AG10803 (cell line): ENCODE results near the gene ERGIC2.

Source experiments
- DNase-seq: peaks from one replicate; pipeline ENCODE4 v3.0.0; 2010; ENCODE audit warnings: low read depth
- H3K4me3 ChIP-seq: 2 replicates; pipeline ENCODE4 v1.5.1; 2011; ENCODE audit warnings: mild to moderate bottlenecking, low read length, control low read depth
- TF ChIP-seq, protein P1 (sequence below): conservative IDR thresholded peaks from 2 replicates; pipeline ENCODE4 v1.5.1; 2011; ENCODE audit warnings: mild to moderate bottlenecking, low read length, control low read depth, inconsistent platforms

ERGIC2 gene

DNA sequence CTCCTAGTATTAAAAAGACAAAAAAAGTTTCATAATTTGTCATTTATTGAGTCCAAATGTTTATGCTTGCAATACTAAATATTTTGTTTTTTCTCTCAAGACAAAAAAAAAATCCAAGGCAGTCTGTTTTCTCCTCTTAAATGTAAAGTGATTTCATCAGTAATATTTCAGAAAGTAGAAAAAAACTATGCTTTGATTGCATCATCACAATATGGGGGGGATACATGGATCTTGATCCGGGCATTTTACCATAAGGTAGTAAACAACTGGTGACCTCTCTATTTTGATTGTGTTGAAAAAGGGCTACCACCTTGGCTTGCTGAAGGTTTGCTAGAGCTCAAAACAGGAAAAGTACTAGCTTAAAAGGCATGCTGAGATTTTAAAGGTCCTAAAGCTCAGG is 43.6 kb downstream of the ERGIC2 start:
- TF ChIP-seq, protein P1, sequence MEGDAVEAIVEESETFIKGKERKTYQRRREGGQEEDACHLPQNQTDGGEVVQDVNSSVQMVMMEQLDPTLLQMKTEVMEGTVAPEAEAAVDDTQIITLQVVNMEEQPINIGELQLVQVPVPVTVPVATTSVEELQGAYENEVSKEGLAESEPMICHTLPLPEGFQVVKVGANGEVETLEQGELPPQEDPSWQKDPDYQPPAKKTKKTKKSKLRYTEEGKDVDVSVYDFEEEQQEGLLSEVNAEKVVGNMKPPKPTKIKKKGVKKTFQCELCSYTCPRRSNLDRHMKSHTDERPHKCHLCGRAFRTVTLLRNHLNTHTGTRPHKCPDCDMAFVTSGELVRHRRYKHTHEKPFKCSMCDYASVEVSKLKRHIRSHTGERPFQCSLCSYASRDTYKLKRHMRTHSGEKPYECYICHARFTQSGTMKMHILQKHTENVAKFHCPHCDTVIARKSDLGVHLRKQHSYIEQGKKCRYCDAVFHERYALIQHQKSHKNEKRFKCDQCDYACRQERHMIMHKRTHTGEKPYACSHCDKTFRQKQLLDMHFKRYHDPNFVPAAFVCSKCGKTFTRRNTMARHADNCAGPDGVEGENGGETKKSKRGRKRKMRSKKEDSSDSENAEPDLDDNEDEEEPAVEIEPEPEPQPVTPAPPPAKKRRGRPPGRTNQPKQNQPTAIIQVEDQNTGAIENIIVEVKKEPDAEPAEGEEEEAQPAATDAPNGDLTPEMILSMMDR: no peak
- H3K4me3 ChIP-seq: no peak overlapping the region
- DNase-seq: no peak

DNA sequence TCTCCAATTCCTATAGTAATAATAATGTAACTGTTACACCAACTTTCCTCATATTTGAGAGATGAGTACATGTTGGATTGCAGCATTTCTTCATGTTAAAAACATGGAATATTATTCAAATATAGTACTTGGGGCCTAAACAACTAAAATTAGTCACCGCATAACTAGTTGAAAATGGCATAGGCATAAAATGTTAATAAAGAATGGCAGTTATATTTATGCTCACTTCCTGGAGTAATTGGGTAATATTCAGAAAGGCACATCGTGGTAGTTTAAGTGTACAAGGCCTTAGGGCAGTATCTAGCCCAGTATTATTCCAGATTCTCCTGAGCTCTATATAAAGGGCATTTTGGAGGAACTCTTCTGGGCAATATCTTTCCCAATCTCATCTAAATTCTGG is 46.0 kb downstream of the ERGIC2 start:
- TF ChIP-seq, protein P1: no peak
- no peak for DNase-seq
- no peak overlapping the region for H3K4me3 ChIP-seq

DNA sequence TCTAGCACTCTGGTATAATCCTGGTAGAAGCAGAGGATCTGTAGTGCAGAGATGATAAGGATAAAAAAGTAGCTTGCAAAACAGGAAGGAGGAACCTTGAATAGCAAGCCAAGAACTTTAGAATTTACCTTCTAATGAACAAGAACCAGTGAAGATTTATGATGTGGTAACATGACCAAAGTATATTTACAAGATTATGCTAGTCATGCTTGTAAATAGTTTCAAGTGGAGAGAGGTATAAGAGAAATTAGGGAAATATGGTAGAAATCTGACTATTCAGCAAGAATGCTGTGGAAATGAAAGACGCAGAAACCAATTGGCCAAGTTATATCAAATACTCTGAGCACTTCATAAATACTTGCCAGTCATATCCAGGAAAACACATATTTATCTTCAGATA is 47.8 kb downstream of the ERGIC2 start:
- TF ChIP-seq, protein P1: no peak
- DNase-seq: no peak
- no peak overlapping the region for H3K4me3 ChIP-seq

DNA sequence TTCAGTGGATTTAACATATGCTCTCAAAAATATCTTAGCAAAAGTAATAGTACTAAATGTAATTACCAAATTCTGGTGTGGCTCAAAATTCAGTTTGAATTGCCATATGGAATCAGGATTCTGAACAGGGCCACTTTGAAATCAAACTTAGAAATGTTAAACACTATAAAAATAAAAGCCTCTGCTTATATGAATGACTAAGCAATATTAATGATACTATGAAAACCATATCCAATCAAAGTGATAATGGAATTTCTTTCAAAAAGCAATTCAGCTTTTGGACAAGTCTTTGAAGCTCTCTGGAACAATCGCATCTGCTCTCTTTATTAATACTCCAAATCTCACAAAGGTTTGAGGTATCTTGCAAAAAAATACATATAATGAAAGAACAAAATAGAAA is 51.6 kb downstream of the ERGIC2 start:
- TF ChIP-seq, protein P1: no peak
- no peak for DNase-seq
- H3K4me3 ChIP-seq: no peak overlapping the region

DNA sequence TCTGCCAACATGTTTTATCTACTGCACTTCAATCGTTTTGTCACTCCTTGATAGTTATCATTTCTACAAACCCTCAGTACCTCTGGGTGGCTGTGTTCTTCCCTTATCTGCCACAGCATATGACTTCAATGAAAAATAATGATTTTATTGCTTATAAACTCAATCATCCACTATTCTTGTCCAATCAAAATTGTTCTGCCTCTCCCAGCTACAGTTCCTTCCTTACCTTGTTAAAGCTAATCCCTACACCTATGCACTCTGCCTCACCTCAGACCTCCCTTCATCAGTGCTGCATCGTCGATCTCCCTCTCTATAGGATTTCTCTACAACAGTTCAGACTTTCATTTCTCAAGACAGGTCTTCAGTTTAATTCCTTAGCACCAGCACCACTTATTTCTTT is 58.8 kb downstream of the ERGIC2 start:
- TF ChIP-seq, protein P1: no peak
- DNase-seq: no peak
- H3K4me3 ChIP-seq: no peak overlapping the region

DNA sequence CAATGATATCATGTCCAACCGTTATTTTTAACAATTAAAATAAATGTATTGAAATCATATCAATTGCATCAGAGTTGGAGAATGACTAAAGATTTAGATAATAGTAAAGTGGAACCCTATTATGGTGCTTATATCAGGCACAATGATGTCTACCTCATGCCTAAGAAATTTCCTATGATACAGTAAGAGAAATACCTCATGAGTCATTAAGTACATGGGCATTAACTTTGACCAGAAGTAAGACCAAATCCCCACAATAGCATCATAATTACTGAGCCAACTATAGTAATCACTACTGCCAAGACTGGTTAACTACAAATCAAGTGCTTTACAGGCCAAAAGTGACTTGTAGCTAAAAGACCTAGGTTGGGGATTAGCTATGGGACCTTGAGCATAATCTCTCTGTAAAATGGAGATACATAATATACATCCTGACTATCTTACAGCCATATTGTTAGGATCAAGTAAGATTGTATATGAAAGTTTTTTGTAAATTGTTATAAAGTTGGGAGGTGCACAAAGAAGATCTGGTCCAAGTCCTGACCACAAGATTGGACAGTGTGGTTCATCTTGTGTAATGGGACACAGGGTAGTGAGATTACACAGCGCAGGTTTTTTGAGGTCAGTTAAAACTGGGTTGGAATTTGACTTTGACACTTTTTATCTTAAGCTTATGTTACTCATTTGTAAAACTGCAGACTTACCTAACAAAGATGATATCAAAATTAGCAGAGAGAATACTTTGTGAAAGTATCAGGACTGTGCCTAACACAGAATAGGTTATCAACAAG is 60.5 kb downstream of the ERGIC2 start:
- peak; percentile 67 for DNase-seq
- TF ChIP-seq, protein P1: no peak
- H3K4me3 ChIP-seq: no peak overlapping the region
